Amniotic epithelial cell (primary cell): ENCODE measurements around the gene ARRDC1.

ENCODE experiments used
- DNase-seq: peaks from one replicate; pipeline ENCODE4 v3.0.0-alpha.2; 2010; ENCODE audit warnings: low read depth

ARRDC1 gene

GRCh38 chr9:137639303-137640051 lies 34.0 kb downstream of the ARRDC1 start:
- peak; percentile 28 for DNase-seq

- DNase-seq = no peak
These were observed 35.4 kb downstream of the ARRDC1 start for GRCh38 chr9:137640862-137641261.

GRCh38 chr9:137642118-137642601 lies 36.7 kb downstream of the ARRDC1 start:
- DNase-seq = no peak

- no peak for DNase-seq
These were observed 37.4 kb downstream of the ARRDC1 start for GRCh38 chr9:137642892-137643291.

GRCh38 chr9:137643921-137644320 lies 38.4 kb downstream of the ARRDC1 start:
- no peak for DNase-seq

- DNase-seq = no peak
These were observed 39.7 kb downstream of the ARRDC1 start for GRCh38 chr9:137645211-137645610.

GRCh38 chr9:137646341-137646740 lies 40.9 kb downstream of the ARRDC1 start:
- DNase-seq = no peak

GRCh38 chr9:137647096-137647714 lies 41.7 kb downstream of the ARRDC1 start:
- DNase-seq = no peak

GRCh38 chr9:137648396-137648795 lies 42.9 kb downstream of the ARRDC1 start:
- DNase-seq = no peak

- no peak for DNase-seq
These were observed 44.1 kb downstream of the ARRDC1 start for GRCh38 chr9:137649553-137649952.

- no peak for DNase-seq
These were observed 44.8 kb downstream of the ARRDC1 start for GRCh38 chr9:137650259-137650658.

GRCh38 chr9:137650779-137651178 lies 45.3 kb downstream of the ARRDC1 start:
- DNase-seq = no peak

GRCh38 chr9:137656416-137656815 lies 50.9 kb downstream of the ARRDC1 start:
- DNase-seq = no peak

GRCh38 chr9:137657606-137658005 lies 52.1 kb downstream of the ARRDC1 start:
- no peak for DNase-seq

- DNase-seq = no peak
These were observed 53.3 kb downstream of the ARRDC1 start for GRCh38 chr9:137658781-137659180.

GRCh38 chr9:137660144-137660543 lies 54.7 kb downstream of the ARRDC1 start:
- peak; percentile 88 for DNase-seq

- no peak for DNase-seq
These were observed 58.1 kb downstream of the ARRDC1 start for GRCh38 chr9:137663584-137663983.

- DNase-seq = peak; percentile 86
These were observed 59.2 kb downstream of the ARRDC1 start for GRCh38 chr9:137664676-137665075.
